ENCODE data around the gene SF3B5. TPM values are rescaled to one million over a fixed set of nuclear protein-coding genes. Genes with fewer than 3 reads are reported as not detected.
"Not testable (repeated sequence)": the region's sequence is repeated elsewhere in the genome, so short reads cannot be mapped to it uniquely, and the experiment has no call there.

The SF3B5 gene
- total RNA-seq, 2 donors from 2014 or later: 198 to 212 TPM

DNA sequence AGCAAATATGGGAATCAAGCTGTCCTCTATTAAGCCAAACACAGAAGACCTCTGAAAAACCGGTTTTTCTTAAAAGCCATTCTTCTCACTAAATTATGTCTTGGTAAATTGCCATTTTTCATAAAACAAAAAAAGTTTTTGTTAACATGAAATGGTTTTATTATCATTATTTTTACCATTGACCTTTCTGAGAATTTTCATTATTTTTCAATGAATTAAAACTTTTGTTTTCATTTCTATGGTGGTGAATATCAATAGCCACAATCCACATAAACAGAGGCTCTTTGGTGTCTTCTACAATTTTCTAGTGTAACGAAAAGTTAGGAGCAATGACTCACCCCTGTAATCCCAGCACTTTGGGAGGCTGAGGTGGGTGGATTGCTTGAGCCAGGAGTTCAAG lies 2.1 kb downstream of the SF3B5 start:
- intact Hi-C loops (cut with DNase I): no loop called here

DNA sequence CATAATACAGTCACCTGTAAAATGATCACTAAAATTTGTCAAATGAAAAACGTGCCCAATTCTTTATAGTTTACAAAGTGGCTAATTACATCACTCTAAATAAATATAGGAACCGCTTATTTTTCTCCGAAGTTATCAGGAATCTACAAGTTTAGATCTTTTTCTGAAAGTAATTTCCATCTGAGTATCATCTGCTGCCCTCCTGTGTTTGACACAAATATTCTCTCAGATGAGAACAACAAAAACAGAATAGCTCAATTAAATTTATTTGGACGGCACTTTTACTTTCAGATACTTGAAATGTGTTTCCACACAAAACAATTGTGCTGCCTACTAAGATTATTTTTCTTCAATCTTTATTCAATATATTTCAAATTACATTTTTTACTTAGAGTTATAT lies 5.0 kb downstream of the SF3B5 start:
- WGBS: 52% methylated on average over 4 of the region's 4 CpGs
- no peaks in the 10 kb centered on the region for H3K9me3 ChIP-seq
- no peak overlapping the region for H3K4me3 ChIP-seq
- H3K27ac ChIP-seq: no peak overlapping the region
- no peak for TF ChIP-seq POLR2AphosphoS5 (IDR thresholded peaks at IDR 0.05)
- TF ChIP-seq POLR2A (IDR thresholded peaks at IDR 0.05): no peak
- TF ChIP-seq, protein P1, sequence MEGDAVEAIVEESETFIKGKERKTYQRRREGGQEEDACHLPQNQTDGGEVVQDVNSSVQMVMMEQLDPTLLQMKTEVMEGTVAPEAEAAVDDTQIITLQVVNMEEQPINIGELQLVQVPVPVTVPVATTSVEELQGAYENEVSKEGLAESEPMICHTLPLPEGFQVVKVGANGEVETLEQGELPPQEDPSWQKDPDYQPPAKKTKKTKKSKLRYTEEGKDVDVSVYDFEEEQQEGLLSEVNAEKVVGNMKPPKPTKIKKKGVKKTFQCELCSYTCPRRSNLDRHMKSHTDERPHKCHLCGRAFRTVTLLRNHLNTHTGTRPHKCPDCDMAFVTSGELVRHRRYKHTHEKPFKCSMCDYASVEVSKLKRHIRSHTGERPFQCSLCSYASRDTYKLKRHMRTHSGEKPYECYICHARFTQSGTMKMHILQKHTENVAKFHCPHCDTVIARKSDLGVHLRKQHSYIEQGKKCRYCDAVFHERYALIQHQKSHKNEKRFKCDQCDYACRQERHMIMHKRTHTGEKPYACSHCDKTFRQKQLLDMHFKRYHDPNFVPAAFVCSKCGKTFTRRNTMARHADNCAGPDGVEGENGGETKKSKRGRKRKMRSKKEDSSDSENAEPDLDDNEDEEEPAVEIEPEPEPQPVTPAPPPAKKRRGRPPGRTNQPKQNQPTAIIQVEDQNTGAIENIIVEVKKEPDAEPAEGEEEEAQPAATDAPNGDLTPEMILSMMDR (IDR thresholded peaks at IDR 0.05): no peak
- DNase-seq (ENCODE audit: low spot score): no peak
- no peaks in the 10 kb centered on the region for H3K27me3 ChIP-seq (replicated peaks; ENCODE audit: insufficient read depth)
- H3K36me3 ChIP-seq: no peaks in the 10 kb centered on the region
- intact Hi-C loops (cut with DNase I): no loop called here
- peaks cover 4% of the 10 kb centered on the region for H3K4me1 ChIP-seq (replicated peaks)

More for the DNA sequence above, 2.1 kb downstream of the SF3B5 start:
- no peaks in the 10 kb centered on the region for H3K36me3 ChIP-seq
- H3K4me1 ChIP-seq (replicated peaks): peaks cover 4% of the 10 kb centered on the region
- no peak overlapping the region for H3K27ac ChIP-seq
- H3K4me3 ChIP-seq: no peak overlapping the region
- TF ChIP-seq, protein P1 (IDR thresholded peaks at IDR 0.05): no peak
- TF ChIP-seq POLR2AphosphoS5 (IDR thresholded peaks at IDR 0.05) (no peak), POLR2A (IDR thresholded peaks at IDR 0.05) (no peak)
- no peaks in the 10 kb centered on the region for H3K9me3 ChIP-seq
- 68% methylated on average over 2 of the region's 2 CpGs for WGBS
- H3K27me3 ChIP-seq (replicated peaks; ENCODE audit: insufficient read depth): no peaks in the 10 kb centered on the region
- no peak for DNase-seq (ENCODE audit: low spot score)

DNA sequence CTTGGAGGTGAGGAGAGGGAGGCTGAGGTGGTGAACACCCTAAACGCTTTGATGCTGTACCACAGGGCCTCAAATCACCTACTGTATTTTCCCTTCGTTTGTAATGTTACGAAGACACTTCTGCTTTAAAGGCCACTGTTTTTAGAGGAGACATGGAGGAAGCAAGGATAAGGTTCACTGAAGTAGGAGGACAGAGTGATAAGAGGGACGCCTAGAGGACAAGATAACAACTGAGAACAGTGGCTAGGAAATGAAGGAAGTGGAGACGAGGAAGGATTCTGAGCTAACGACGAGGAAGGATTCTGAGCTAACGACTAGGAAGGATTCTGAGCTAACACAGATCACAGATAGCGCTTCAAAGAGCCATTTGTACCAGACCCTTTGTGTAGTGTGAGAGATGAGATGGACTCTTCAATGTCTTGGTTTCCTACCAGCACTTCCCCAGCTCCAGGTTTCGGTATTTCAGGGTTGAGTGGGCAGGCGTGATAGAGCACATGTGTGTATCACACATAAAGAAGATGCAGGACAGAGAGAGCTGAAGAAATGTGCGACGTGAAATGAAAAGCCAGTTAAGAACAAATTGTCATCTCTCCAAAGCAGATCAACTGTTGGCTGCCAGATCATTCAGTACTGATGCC lies 7.5 kb downstream of the SF3B5 start:
- intact Hi-C loops (cut with DNase I): no loop called here
- WGBS: 74% methylated on average over 13 of the region's 13 CpGs
- Histone ChIP-seq H3K36me3 (no peaks in the 10 kb centered on the region), H3K27me3 (replicated peaks; ENCODE audit: insufficient read depth) (no peaks in the 10 kb centered on the region), H3K4me3 (no peak overlapping the region), H3K4me1 (replicated peaks) (no peaks in the 10 kb centered on the region), H3K9me3 (no peaks in the 10 kb centered on the region), H3K27ac (no peak overlapping the region)
- no peak for TF ChIP-seq POLR2AphosphoS5 (IDR thresholded peaks at IDR 0.05)
- TF ChIP-seq, protein P1 (IDR thresholded peaks at IDR 0.05): no peak
- no peak for TF ChIP-seq POLR2A (IDR thresholded peaks at IDR 0.05)
- no peak for DNase-seq (ENCODE audit: low spot score)

DNA sequence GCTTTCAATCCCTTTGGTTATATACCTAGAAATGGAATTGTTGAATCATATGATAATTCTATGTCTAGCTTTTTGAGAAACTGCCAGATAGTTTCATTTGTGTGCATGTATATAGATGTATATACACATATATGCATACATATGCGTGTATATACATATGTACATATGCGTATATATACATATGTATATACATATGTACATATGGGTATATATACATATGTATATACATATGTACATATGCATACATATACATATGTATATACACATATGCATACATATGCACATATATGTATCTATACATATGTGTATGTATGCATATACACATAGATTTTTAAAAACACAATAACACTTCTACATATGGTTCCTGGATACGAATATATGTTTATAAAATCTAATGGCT lies 8.4 kb downstream of the SF3B5 start:
- no peaks in the 10 kb centered on the region for H3K36me3 ChIP-seq
- intact Hi-C loops (cut with DNase I): no loop called here
- no peak overlapping the region for H3K27ac ChIP-seq
- WGBS: 95% methylated on average over 3 of the region's 3 CpGs
- H3K4me3 ChIP-seq: no peak overlapping the region
- no peak for DNase-seq (ENCODE audit: low spot score)
- no peaks in the 10 kb centered on the region for H3K27me3 ChIP-seq (replicated peaks; ENCODE audit: insufficient read depth)
- no peaks in the 10 kb centered on the region for H3K9me3 ChIP-seq
- TF ChIP-seq, protein P1 (IDR thresholded peaks at IDR 0.05): no peak
- TF ChIP-seq POLR2AphosphoS5 (IDR thresholded peaks at IDR 0.05): no peak
- no peak for TF ChIP-seq POLR2A (IDR thresholded peaks at IDR 0.05)
- H3K4me1 ChIP-seq (replicated peaks): no peaks in the 10 kb centered on the region

DNA sequence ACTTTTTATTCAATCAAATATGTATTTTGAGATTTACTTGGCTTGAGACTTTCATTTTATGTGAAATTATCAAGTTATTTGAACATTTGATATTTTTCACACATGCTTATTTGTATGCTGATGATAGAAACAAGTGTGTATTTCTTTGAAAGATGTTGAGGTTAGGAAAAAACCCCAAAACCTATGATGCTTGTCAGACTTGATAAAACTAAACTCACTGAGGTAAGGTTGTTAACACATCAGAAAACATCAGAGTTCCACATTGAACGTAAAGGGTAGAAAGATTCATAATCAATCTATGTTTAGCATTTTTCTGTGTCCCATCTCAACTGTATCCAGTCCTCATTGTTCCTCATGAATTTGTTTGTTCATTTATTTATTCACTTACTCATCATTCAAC lies 12.2 kb downstream of the SF3B5 start:
- 95% methylated on average over 1 of the region's 1 CpG for WGBS
- H3K4me1 ChIP-seq (replicated peaks): no peaks in the 10 kb centered on the region
- no peak overlapping the region for H3K27ac ChIP-seq
- DNase-seq (ENCODE audit: low spot score): no peak
- intact Hi-C loops (cut with DNase I): no loop called here
- no peak overlapping the region for H3K4me3 ChIP-seq
- no peaks in the 10 kb centered on the region for H3K36me3 ChIP-seq
- H3K9me3 ChIP-seq: no peaks in the 10 kb centered on the region
- no peaks in the 10 kb centered on the region for H3K27me3 ChIP-seq (replicated peaks; ENCODE audit: insufficient read depth)
- no peak for TF ChIP-seq POLR2AphosphoS5 (IDR thresholded peaks at IDR 0.05)
- no peak for TF ChIP-seq POLR2A (IDR thresholded peaks at IDR 0.05)
- TF ChIP-seq, protein P1 (IDR thresholded peaks at IDR 0.05): no peak

DNA sequence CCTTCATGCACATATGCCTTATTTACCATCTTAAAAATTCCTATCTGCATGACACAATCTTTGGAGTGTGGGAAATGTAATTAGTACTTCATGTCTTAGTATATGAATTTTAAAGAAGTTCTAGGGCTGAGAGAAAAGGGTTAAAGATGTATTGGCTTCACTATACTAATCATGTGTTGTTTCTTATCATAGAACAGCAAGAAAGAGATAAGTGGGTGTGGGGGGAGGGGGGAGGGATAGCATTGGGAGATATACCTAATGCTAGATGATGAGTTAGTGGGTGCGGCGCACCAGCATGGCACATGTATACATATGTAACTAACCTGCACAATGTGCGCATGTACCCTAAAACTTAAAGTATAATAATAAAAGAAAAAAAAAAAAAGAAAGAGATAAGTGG lies 13.0 kb downstream of the SF3B5 start:
- H3K9me3 ChIP-seq; H3K4me1 ChIP-seq (replicated peaks); DNase-seq (ENCODE audit: low spot score); H3K36me3 ChIP-seq; H3K27ac ChIP-seq; H3K27me3 ChIP-seq (replicated peaks; ENCODE audit: insufficient read depth); intact Hi-C loops (cut with DNase I); H3K4me3 ChIP-seq: not testable (repeated sequence)
- 98% methylated on average over 3 of the region's 3 CpGs for WGBS

All from prostate gland (tissue), 2 donors.